Liver (tissue), 9 donors: ENCODE data around the gene BMX. TPM values are rescaled to one million over a fixed set of nuclear protein-coding genes. Genes with fewer than 3 reads are reported as not detected.

Experiments
- DNase-seq: peaks from one replicate; pipeline ENCODE4 v3.0.0-alpha.2; 2017; ENCODE audit warnings: low spot score
- H3K27ac ChIP-seq, 2 donors: one replicate each; pipeline ENCODE4 v1.7.0; 2013; ENCODE audit warnings: inconsistent platforms in 2 of 2, low read length in 2 of 2, control low read depth in 1 of 2, low read depth in 1 of 2, mild to moderate bottlenecking in 1 of 2
- H3K27me3 ChIP-seq, 4 donors: one replicate each; pipeline versions ENCODE4 v1.6.1 to v1.7.0; 2013; ENCODE audit warnings: low read length in 3 of 4, inconsistent platforms in 1 of 4, mild to moderate bottlenecking in 1 of 4, moderate library complexity in 1 of 4; ENCODE audit not compliant: control insufficient read depth in 4 of 4, insufficient read depth in 4 of 4
- H3K36me3 ChIP-seq, 4 donors: one replicate each; pipeline versions ENCODE4 v1.6.1 to v1.7.0; 2013; ENCODE audit warnings: low read length in 3 of 4, mild to moderate bottlenecking in 3 of 4, low read depth in 1 of 4, moderate library complexity in 1 of 4; ENCODE audit not compliant: control insufficient read depth in 4 of 4, insufficient read depth in 3 of 4
- H3K4me1 ChIP-seq, 4 donors: one replicate each; pipeline versions ENCODE4 v1.6.1 to v1.7.0; 2013; ENCODE audit warnings: low read length in 3 of 4, mild to moderate bottlenecking in 3 of 4, moderate library complexity in 1 of 4; ENCODE audit not compliant: control insufficient read depth in 4 of 4, insufficient read depth in 4 of 4
- H3K4me3 ChIP-seq, 3 donors: one replicate each; pipeline versions ENCODE4 v1.6.1 to v1.7.0; 2013; ENCODE audit warnings: low read length in 3 of 3, control low read depth in 1 of 3, low read depth in 1 of 3, mild to moderate bottlenecking in 1 of 3
- H3K9ac ChIP-seq, 2 donors: one replicate each; pipeline ENCODE4 v1.7.0; 2013; ENCODE audit warnings: low read length in 2 of 2, mild to moderate bottlenecking in 2 of 2, moderate library complexity in 2 of 2, control low read depth in 1 of 2, low read depth in 1 of 2
- H3K9me3 ChIP-seq, 4 donors: one replicate each; pipeline versions ENCODE4 v1.6.1 to v1.7.0; 2013; ENCODE audit warnings: low read length in 3 of 4; ENCODE audit not compliant: control insufficient read depth in 4 of 4
- EGR1 ChIP-seq, 2 donors: IDR thresholded peaks; 2 replicates each; pipeline ENCODE4 v1.6.1; 2016 to 2018; ENCODE audit warnings: antibody characterized with exemption in 2 of 2, low read depth in 2 of 2
- FOXA1 ChIP-seq: IDR thresholded peaks from 2 replicates; pipeline ENCODE4 v1.6.1; 2016; ENCODE audit warnings: antibody characterized with exemption
- FOXA2 ChIP-seq: IDR thresholded peaks from 2 replicates; pipeline ENCODE4 v1.6.1; 2016; ENCODE audit warnings: antibody characterized with exemption
- GABPA ChIP-seq, 2 donors: IDR thresholded peaks in 1 of 2; conservative IDR thresholded peaks in 1 of 2; 2 replicates each; pipeline ENCODE4 v1.6.1; 2016; ENCODE audit warnings: antibody characterized with exemption in 2 of 2, mild to moderate bottlenecking in 1 of 2, moderate library complexity in 1 of 2
- HNF4A ChIP-seq, 2 donors: conservative IDR thresholded peaks; 2 replicates each; pipeline ENCODE4 v1.6.1; 2016; ENCODE audit warnings: antibody characterized with exemption in 2 of 2, mild to moderate bottlenecking in 2 of 2
- HNF4G ChIP-seq: IDR thresholded peaks from 2 replicates; pipeline ENCODE4 v1.6.1; 2016; ENCODE audit warnings: antibody characterized with exemption
- JUND ChIP-seq, 2 donors: IDR thresholded peaks; 2 replicates each; pipeline ENCODE4 v1.6.1; 2016; ENCODE audit warnings: antibody characterized with exemption in 2 of 2
- NR2F2 ChIP-seq: IDR thresholded peaks from 2 replicates; pipeline ENCODE4 v1.6.1; 2016; ENCODE audit warnings: antibody characterized with exemption
- RAD21 ChIP-seq, 2 donors: IDR thresholded peaks; 2 replicates each; pipeline ENCODE4 v1.6.1; 2016; ENCODE audit warnings: antibody characterized with exemption in 2 of 2, mild to moderate bottlenecking in 2 of 2
- SP1 ChIP-seq: IDR thresholded peaks from 2 replicates; pipeline ENCODE4 v1.6.1; 2018; ENCODE audit warnings: antibody characterized with exemption, mild to moderate bottlenecking
- TAF1 ChIP-seq: conservative IDR thresholded peaks from 2 replicates; pipeline ENCODE4 v1.6.1; 2016; ENCODE audit warnings: antibody characterized with exemption, mild to moderate bottlenecking
- YY1 ChIP-seq: IDR thresholded peaks from 2 replicates; pipeline ENCODE4 v1.6.1; 2016; ENCODE audit warnings: antibody characterized with exemption, mild to moderate bottlenecking
- WGBS: extraction: QIAGEN DNeasy Blood & Tissue Kit; methylation state at CpG from one replicate; pipeline ENCODE4 v1.1.7; 2013; 5-methylcytosine and 5-hydroxymethylcytosine counted together
- polyA plus RNA-seq, 2 donors: library from polyadenylated mRNA; stranded (reverse) in 1 of 2; unstranded in 1 of 2; fragments of 200-250 nt in 1 of 2; fragments of >200 nt in 1 of 2; fragmentation: Nextera tagmentation in 1 of 2; extraction: Ambion mirVana in 1 of 2; gene quantifications; one replicate each; pipeline versions ENCODE4 v1.2.1 to v1.2.3, GENCODE V29; 2013 to 2015
- total RNA-seq, 2 donors: library from RNA; depleted of rRNA; stranded (reverse); fragments of >200 nt; gene quantifications; one replicate each; pipeline ENCODE4 v1.2.3, GENCODE V29; 2014
- TF ChIP-seq, protein P1 (sequence below): IDR thresholded peaks from 2 replicates; pipeline ENCODE4 v1.6.1; 2016; ENCODE audit warnings: antibody characterized with exemption
- TF ChIP-seq, protein P2 (sequence below): IDR thresholded peaks from 2 replicates; pipeline ENCODE4 v1.6.1; 2016; ENCODE audit warnings: antibody characterized with exemption
- TF ChIP-seq, protein P3 (sequence below): fragments of 150-350 bp; IDR thresholded peaks from 2 replicates; pipeline ENCODE4 v1.5.1; 2017; ENCODE audit warnings: improper control_type of control experiment, low read depth, low read length; ENCODE audit not compliant: missing input control
- TF ChIP-seq, protein P4 (sequence below): IDR thresholded peaks from 2 replicates; pipeline ENCODE4 v1.6.1; 2016; ENCODE audit warnings: antibody characterized with exemption, mild to moderate bottlenecking
- TF ChIP-seq, protein P5 (sequence below): IDR thresholded peaks from 2 replicates; pipeline ENCODE4 v1.6.1; 2016; ENCODE audit warnings: antibody characterized with exemption
- donor health status: healthy.
- donor health status: healthy.
- donor health status: healthy.
- donor health status: healthy.
- donor health status: healthy.

The BMX gene
- total and polyA plus RNA-seq, 4 donors = 0.23 to 0.67 (median 0.33) TPM

DNA sequence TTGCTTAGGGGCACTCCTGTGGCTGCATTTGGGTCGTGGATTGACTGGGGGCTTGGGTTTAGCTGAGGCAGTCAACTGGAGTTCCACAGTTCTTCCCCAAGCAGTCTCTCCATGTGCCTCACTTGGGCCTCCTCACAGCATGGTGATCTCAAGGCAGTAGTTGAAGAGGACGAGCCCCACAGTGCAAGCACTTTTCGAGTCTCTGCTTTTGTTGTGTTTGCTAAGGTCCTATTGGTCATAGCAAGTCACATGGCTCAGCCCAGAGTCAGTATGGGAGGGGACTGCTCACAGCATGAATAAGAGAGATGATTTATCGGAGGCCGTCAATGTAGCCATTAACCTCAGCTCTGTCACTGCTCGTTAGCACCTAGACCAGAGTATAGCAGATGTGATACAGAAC lies 29.7 kb downstream of the BMX start:
- H3K27me3 ChIP-seq = peaks cover 0 to 4% (median 0%) of the 10 kb centered on the region in 4 donors
- H3K9ac ChIP-seq = no peak overlapping the region
- 89% methylated on average over 6 of the region's 6 CpGs for WGBS
- H3K36me3 ChIP-seq = no peaks in the 10 kb centered on the region
- TF ChIP-seq EGR1 (IDR thresholded peaks at IDR 0.05; ENCODE audit: low read depth in 2 of 2) (no peak), GABPA (IDR thresholded peaks at IDR 0.05 in 1 of 2, conservative IDR thresholded peaks at IDR 0.05 in 1 of 2) (no peak), RAD21 (IDR thresholded peaks at IDR 0.05) (no peak), YY1 (no peak), FOXA1 (no peak), JUND (IDR thresholded peaks at IDR 0.05) (no peak), NR2F2 (no peak), SP1 (no peak), FOXA2 (no peak), TAF1 (no peak), HNF4G (no peak), HNF4A (conservative IDR thresholded peaks at IDR 0.05) (no peak)
- TF ChIP-seq, protein P1, sequence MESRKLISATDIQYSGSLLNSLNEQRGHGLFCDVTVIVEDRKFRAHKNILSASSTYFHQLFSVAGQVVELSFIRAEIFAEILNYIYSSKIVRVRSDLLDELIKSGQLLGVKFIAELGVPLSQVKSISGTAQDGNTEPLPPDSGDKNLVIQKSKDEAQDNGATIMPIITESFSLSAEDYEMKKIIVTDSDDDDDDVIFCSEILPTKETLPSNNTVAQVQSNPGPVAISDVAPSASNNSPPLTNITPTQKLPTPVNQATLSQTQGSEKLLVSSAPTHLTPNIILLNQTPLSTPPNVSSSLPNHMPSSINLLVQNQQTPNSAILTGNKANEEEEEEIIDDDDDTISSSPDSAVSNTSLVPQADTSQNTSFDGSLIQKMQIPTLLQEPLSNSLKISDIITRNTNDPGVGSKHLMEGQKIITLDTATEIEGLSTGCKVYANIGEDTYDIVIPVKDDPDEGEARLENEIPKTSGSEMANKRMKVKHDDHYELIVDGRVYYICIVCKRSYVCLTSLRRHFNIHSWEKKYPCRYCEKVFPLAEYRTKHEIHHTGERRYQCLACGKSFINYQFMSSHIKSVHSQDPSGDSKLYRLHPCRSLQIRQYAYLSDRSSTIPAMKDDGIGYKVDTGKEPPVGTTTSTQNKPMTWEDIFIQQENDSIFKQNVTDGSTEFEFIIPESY = no peak
- TF ChIP-seq, protein P2, sequence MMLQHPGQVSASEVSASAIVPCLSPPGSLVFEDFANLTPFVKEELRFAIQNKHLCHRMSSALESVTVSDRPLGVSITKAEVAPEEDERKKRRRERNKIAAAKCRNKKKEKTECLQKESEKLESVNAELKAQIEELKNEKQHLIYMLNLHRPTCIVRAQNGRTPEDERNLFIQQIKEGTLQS = no peak
- TF ChIP-seq, protein P3, sequence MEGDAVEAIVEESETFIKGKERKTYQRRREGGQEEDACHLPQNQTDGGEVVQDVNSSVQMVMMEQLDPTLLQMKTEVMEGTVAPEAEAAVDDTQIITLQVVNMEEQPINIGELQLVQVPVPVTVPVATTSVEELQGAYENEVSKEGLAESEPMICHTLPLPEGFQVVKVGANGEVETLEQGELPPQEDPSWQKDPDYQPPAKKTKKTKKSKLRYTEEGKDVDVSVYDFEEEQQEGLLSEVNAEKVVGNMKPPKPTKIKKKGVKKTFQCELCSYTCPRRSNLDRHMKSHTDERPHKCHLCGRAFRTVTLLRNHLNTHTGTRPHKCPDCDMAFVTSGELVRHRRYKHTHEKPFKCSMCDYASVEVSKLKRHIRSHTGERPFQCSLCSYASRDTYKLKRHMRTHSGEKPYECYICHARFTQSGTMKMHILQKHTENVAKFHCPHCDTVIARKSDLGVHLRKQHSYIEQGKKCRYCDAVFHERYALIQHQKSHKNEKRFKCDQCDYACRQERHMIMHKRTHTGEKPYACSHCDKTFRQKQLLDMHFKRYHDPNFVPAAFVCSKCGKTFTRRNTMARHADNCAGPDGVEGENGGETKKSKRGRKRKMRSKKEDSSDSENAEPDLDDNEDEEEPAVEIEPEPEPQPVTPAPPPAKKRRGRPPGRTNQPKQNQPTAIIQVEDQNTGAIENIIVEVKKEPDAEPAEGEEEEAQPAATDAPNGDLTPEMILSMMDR = no peak
- TF ChIP-seq, protein P4, sequence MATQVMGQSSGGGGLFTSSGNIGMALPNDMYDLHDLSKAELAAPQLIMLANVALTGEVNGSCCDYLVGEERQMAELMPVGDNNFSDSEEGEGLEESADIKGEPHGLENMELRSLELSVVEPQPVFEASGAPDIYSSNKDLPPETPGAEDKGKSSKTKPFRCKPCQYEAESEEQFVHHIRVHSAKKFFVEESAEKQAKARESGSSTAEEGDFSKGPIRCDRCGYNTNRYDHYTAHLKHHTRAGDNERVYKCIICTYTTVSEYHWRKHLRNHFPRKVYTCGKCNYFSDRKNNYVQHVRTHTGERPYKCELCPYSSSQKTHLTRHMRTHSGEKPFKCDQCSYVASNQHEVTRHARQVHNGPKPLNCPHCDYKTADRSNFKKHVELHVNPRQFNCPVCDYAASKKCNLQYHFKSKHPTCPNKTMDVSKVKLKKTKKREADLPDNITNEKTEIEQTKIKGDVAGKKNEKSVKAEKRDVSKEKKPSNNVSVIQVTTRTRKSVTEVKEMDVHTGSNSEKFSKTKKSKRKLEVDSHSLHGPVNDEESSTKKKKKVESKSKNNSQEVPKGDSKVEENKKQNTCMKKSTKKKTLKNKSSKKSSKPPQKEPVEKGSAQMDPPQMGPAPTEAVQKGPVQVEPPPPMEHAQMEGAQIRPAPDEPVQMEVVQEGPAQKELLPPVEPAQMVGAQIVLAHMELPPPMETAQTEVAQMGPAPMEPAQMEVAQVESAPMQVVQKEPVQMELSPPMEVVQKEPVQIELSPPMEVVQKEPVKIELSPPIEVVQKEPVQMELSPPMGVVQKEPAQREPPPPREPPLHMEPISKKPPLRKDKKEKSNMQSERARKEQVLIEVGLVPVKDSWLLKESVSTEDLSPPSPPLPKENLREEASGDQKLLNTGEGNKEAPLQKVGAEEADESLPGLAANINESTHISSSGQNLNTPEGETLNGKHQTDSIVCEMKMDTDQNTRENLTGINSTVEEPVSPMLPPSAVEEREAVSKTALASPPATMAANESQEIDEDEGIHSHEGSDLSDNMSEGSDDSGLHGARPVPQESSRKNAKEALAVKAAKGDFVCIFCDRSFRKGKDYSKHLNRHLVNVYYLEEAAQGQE = no peak
- TF ChIP-seq, protein P5, sequence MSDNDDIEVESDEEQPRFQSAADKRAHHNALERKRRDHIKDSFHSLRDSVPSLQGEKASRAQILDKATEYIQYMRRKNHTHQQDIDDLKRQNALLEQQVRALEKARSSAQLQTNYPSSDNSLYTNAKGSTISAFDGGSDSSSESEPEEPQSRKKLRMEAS = no peak
- H3K4me1 ChIP-seq = no peaks in the 10 kb centered on the region
- H3K4me3 ChIP-seq = no peak overlapping the region
- no peak overlapping the region for H3K27ac ChIP-seq
- DNase-seq = no peak
- no peaks in the 10 kb centered on the region for H3K9me3 ChIP-seq

DNA sequence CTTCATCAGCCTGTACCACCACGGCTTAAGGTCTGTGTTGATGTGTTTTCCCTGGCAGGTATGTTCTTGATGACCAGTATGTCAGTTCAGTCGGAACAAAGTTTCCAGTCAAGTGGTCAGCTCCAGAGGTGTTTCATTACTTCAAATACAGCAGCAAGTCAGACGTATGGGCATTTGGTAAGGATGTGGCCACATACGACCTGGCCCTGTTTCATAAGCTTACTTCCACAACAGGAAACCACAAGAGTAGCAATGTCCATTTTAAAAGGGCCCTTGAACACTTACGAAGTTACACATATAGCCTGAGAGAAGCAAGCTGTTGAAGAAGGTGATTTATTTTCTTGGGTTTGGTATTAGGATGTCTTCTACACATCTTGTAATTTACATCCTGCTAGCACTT lies 46.1 kb downstream of the BMX start:
- Histone ChIP-seq H3K27ac (no peak overlapping the region), H3K36me3 (no peaks in the 10 kb centered on the region), H3K4me3 (no peak overlapping the region), H3K4me1 (no peaks in the 10 kb centered on the region), H3K27me3 (peaks cover 0 to 3% (median 0%) of the 10 kb centered on the region in 4 donors), H3K9me3 (no peaks in the 10 kb centered on the region), H3K9ac (no peak overlapping the region)
- no peak for DNase-seq
- TF ChIP-seq GABPA (IDR thresholded peaks at IDR 0.05 in 1 of 2, conservative IDR thresholded peaks at IDR 0.05 in 1 of 2) (no peak), EGR1 (IDR thresholded peaks at IDR 0.05; ENCODE audit: low read depth in 2 of 2) (no peak), NR2F2 (no peak), FOXA2 (no peak)
- TF ChIP-seq, protein P4 = no peak
- TF ChIP-seq, protein P1 = no peak
- 75% methylated on average over 5 of the region's 5 CpGs for WGBS
